GM18526 (cell line): Measurements from ENCODE around the gene TMCC3.

Experiments used
- POLR2A ChIP-seq: IDR thresholded peaks from 3 replicates; pipeline ENCODE4 v1.6.1; 2011; ENCODE audit not compliant: insufficient read length; ENCODE audit errors: extremely low read depth

Gene TMCC3

GRCh38 chr12:94597268-94597667 lies 53.1 kb downstream of the TMCC3 start:
- TF ChIP-seq POLR2A: no peak

- TF ChIP-seq POLR2A: no peak
Measured at GRCh38 chr12:94596596-94596995, 53.8 kb downstream of the TMCC3 start.

- no peak for TF ChIP-seq POLR2A
Measured at GRCh38 chr12:94595152-94595551, 55.2 kb downstream of the TMCC3 start.

- TF ChIP-seq POLR2A: no peak
Measured at GRCh38 chr12:94594443-94594825, 55.9 kb downstream of the TMCC3 start.

GRCh38 chr12:94593822-94594442 lies 56.4 kb downstream of the TMCC3 start:
- TF ChIP-seq POLR2A: no peak

- no peak for TF ChIP-seq POLR2A
Measured at GRCh38 chr12:94592080-94592479, 58.3 kb downstream of the TMCC3 start.

- no peak for TF ChIP-seq POLR2A
Measured at GRCh38 chr12:94590428-94590827, 59.9 kb downstream of the TMCC3 start.

GRCh38 chr12:94589591-94590001 lies 60.8 kb downstream of the TMCC3 start:
- TF ChIP-seq POLR2A: no peak

GRCh38 chr12:94588346-94588745 lies 62.0 kb downstream of the TMCC3 start:
- no peak for TF ChIP-seq POLR2A

GRCh38 chr12:94587266-94588241 lies 62.8 kb downstream of the TMCC3 start:
- no peak for TF ChIP-seq POLR2A

- TF ChIP-seq POLR2A: no peak
Measured at GRCh38 chr12:94586589-94587259, 63.6 kb downstream of the TMCC3 start.

- TF ChIP-seq POLR2A: no peak
Measured at GRCh38 chr12:94585626-94586025, 64.7 kb downstream of the TMCC3 start.

- TF ChIP-seq POLR2A: no peak
Measured at GRCh38 chr12:94584377-94584776, 66.0 kb downstream of the TMCC3 start.

GRCh38 chr12:94582591-94582990 lies 67.8 kb downstream of the TMCC3 start:
- no peak for TF ChIP-seq POLR2A

- TF ChIP-seq POLR2A: no peak
Measured at GRCh38 chr12:94575645-94576403, 74.5 kb downstream of the TMCC3 start.
